Fibroblast of skin of scalp (primary cell): Measurements from ENCODE around the gene SYNJ2.

Experiments used
- DNase-seq: peaks from one replicate; pipeline ENCODE4 v3.0.0-alpha.2; 2013

SYNJ2 gene

DNA sequence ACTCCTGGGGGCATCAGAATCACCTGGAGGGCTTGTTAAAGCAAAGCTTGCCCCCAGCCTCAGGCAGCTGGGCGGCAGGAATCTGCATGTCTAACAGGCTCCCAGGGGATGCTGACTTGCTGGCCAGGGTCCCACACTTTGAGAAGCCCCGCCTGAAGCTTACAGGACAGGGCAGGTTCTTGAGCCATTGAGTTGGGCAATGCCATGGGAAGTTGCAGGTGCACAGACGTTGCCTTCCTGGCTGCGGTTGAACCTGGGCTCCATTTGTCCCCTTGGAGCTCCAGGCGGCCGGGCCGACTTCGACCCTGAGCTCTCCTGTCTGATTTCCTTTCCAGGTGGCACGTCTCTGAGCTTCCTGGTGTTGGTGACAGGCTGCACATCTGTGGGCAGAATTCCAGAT lies 46.8 kb downstream of the SYNJ2 start:
- no peak for DNase-seq

GRCh38 chr6:158028876-158029275 lies 47.2 kb downstream of the SYNJ2 start:
- no peak for DNase-seq

GRCh38 chr6:158029668-158030230 lies 48.1 kb downstream of the SYNJ2 start:
- DNase-seq: no peak

- no peak for DNase-seq
Measured at GRCh38 chr6:158030380-158031300, 49.0 kb downstream of the SYNJ2 start.

GRCh38 chr6:158031381-158032353 lies 50.0 kb downstream of the SYNJ2 start:
- DNase-seq: peak; percentile 96

GRCh38 chr6:158032354-158032733 lies 50.7 kb downstream of the SYNJ2 start:
- DNase-seq: no peak

DNA sequence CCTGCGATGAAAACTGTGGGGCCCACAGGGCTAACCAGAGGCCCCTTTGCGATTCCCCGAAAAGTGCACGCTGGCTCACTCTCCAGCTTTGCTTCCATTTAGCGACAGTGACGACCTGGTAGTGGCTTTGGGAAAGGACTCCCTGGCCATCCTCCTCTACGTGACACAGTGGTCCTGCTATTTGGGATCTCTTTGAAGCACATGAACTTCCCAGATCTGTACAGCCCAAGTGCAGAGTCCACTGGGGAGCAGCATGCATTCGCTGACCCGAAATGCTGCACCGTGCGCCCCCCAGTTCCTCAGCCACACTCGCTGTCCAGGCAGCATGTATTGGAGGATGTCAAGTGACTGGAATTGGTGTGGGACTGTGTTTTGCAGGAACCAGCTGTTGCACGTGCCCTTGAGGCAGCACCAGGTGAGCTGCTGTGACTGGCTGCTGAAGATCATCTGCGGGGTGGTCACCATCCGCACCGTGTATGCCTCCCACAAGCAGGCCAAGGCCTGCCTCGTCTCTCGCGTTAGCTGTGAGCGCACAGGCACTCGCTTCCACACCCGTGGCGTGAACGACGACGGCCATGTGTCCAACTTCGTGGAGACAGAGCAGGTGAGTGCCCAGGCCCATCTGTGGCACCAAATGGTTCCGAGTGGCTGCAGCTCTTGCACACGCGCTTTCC lies 51.6 kb downstream of the SYNJ2 start:
- no peak for DNase-seq

DNA sequence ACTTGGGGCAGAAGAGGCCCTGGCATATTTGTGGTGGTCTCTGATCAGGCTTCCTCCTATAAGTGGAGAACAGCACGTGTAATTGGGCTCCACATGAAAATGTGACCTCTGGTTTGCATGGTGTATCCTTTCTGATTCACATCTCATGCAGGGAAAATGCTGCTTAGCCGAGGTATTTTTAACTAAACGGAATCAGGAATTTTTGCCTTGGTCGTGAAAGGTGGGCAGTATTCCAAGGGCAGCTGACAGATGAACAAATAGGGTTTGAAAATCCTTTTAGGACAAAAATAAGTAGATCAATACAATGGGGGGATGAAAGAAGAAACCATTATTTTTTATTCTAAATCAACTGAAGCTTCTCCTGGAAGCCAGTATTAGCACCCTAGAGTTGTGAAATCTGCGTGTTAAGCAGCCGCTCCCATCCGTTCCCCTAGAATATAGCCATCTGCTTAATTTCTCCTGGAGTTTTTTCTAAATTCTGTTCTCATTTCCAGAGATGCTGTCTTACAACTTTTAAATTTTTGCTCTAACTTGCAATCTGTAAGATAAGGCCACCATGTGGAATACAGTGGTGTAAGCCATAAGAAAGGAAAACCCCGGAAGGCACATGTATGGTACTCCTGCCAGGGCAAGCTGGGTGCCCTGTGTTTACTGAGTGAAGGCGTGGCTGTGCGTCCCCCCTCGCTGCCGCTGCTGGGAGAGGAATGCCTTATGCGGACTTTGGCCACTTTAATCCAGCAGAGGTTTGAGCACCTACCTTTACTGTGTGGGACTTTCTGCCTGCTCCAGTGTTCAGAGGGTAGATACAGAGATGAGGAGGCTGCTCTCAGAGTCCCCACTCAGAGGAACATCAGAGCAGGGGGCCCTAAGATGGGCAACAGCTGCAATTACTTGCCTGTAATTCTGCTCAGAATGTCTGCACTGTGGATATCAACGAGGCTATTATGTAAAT lies 52.4 kb downstream of the SYNJ2 start:
- peak; percentile 31 for DNase-seq

DNA sequence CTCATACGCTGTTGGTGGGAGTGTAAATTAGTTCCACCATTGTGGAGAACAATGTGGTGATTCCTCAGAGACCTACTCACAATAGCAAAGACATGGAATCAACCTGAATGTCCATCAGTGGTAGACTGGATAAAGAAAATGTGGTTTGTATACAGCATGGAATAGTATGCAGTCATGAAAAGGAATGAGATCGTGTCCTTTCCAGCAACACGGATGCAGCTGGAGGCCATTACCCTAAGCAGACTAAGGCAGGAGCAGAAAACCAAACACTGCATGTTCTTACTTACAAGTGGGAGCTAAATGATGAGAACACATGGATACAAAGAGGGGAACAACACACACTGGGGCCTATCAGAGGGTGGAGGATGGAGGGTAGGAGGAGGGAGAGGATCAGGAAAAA lies 54.6 kb downstream of the SYNJ2 start:
- no peak for DNase-seq

DNA sequence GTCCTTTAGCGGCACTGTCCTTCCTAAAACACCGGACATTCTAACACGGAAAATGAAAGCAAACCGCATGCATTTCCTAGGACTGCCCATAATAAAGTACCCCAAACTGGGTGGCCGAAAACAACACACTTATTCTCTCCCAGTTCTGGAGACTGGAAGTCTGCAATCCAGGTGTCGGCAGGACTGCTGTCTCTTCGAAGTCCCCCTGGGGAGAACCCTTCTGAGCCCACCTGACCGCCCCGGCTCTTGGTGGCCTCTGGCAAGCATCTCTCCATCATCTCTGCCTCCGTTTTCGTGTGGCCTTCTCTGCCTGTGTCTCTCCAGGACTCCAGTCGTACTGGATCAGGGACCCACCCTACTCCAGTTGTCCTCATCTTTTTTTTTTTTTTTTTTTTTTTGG lies 55.4 kb downstream of the SYNJ2 start:
- DNase-seq: no peak

- DNase-seq: no peak
Measured at GRCh38 chr6:158037771-158038170, 56.1 kb downstream of the SYNJ2 start.

- no peak for DNase-seq
Measured at GRCh38 chr6:158038291-158039177, 56.9 kb downstream of the SYNJ2 start.

- peak; percentile 65 for DNase-seq
Measured at GRCh38 chr6:158039178-158039557, 57.5 kb downstream of the SYNJ2 start.

- peak; percentile 67 for DNase-seq
Measured at GRCh38 chr6:158039571-158040050, 57.9 kb downstream of the SYNJ2 start.

DNA sequence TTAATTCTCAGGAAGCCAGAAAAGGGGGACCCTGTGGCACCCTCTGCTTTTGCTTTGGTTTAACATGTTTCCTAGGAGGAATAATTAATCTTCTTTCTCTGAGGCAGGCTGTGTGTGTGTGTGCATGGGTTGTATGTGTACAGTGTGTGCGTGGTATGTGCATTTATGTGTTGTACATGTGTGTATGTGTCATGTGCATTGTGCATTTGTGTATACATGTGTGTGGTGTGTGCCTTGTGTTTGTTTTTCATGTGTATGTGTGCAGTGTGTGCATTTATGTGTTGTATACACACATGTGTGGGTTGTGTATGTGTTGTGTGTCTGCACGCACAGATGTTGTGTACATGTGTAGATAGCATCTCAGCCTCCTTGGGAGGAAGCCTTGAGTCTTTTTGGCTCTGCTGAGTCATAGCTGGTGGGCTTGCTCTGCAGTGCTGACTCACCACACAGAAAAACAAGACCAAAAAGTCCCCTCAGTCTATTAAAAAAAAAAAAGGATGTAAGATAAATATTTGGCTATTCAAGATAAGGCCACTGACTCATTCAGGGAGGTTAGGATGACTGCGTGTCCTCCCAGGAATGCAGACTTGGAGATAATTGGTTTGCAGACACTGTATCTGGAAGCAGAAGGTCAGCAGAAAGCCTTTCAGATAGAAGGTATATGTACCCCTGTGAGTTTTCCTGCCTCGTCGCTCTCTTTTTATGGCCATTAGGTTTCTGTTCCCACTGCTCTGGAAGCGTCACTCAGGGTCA lies 58.6 kb downstream of the SYNJ2 start:
- peak; percentile 96 for DNase-seq

DNA sequence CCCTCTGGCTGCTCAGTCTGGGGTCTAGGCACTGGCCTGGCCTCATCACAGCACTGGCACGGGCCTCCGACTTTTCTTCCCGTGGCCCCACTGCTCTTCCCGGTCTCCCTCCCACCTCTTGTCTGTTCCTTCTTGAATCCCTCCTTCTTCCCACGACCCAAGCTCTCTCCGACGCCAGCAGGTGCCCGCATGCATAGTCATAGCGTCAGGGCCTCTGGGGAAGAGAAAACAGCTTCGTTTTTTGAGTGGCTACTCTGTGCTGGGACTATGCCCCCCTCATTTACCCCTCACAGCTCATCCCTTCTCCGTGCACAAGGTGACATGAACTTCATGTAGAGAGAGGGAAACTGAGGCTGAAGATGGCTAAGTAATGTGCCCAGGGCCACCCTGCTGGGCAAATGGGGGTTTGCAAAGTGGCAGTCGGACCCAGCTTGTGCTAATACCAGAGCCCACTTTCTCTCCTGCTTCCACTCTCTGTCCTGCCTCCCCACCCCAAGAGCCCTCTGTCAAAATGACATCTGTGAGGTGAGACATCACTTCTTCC lies 59.2 kb downstream of the SYNJ2 start:
- DNase-seq: no peak

DNA sequence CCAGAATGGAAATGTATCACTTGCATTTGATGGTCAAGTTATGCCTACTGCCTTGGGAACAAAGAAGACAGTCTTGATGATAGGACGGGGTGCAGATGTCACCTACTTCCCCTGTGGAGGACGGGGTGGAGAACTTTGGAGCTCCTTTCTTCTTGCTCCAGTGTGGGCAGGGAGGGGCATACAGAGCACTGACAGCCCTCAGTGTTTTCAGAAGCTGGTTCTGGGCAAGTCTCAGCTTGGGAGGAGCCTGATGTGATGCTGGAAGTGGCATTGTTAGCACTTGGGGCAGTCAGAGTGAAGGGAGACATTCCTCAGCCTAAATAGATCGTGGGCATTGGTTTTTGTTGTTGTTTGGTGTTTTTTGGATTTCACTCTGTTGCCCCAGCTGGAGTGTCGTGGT lies 59.7 kb downstream of the SYNJ2 start:
- peak; percentile 25 for DNase-seq

DNA sequence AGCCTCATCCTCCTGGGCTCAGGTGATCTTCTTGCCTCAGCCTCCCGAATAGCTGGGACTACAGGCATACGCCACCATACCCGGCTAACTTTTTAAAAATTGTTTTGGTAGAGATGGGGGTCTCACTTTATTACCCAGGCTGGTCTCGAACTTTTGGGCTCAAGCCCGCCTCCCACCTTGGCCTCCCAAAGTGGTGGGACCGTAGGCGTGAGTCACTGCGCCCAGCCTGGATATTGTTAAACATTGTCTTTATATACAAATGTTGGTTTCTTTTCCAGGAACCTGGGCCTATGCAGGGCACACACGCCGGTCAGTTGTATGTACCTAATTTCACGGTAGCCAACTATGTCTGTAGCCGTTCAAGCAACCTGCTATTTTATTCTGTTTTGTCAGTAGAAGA lies 60.1 kb downstream of the SYNJ2 start:
- DNase-seq: no peak

GRCh38 chr6:158042245-158042798 lies 60.7 kb downstream of the SYNJ2 start:
- peak; percentile 54 for DNase-seq
